OCI-LY1 (cell line): Measurements from ENCODE around the gene RNF144A.

Source experiments
- CTCF ChIP-seq: fragments of 200-600 bp; sonication (generic), shearing (Covaris generic); IDR thresholded peaks from 2 replicates; pipeline ENCODE4 v1.5.1; 2017; ENCODE audit warnings: mild to moderate bottlenecking, antibody characterized with exemption, low read length, moderate library complexity, mixed read lengths
- EZH2 ChIP-seq: fragments of 200-600 bp; sonication (generic), shearing (Covaris generic); IDR thresholded peaks from 2 replicates; pipeline ENCODE4 v1.8.0; 2017; ENCODE audit warnings: borderline replicate concordance, mixed run types, mild to moderate bottlenecking, antibody characterized with exemption, low read length, moderate library complexity, mixed read lengths

- no peak for TF ChIP-seq CTCF
- TF ChIP-seq EZH2: no peak
These were observed 43.4 kb downstream of the RNF144A start for GRCh38 chr2:6960659-6961058.
